ENCODE results near the gene INF2. TPM values are rescaled to one million over a fixed set of nuclear protein-coding genes. Genes with fewer than 3 reads are reported as not detected.
A peak's percentile ranks its signal among the peaks of the same experiment; 100 is the strongest.

The INF2 gene
- total and polyA plus RNA-seq, 9 of the 15 experiments (the other 6 are each of a cell fraction or from before 2014, with no cell fraction given), result 0.56 to 31.3 (median 7.8) TPM

DNA sequence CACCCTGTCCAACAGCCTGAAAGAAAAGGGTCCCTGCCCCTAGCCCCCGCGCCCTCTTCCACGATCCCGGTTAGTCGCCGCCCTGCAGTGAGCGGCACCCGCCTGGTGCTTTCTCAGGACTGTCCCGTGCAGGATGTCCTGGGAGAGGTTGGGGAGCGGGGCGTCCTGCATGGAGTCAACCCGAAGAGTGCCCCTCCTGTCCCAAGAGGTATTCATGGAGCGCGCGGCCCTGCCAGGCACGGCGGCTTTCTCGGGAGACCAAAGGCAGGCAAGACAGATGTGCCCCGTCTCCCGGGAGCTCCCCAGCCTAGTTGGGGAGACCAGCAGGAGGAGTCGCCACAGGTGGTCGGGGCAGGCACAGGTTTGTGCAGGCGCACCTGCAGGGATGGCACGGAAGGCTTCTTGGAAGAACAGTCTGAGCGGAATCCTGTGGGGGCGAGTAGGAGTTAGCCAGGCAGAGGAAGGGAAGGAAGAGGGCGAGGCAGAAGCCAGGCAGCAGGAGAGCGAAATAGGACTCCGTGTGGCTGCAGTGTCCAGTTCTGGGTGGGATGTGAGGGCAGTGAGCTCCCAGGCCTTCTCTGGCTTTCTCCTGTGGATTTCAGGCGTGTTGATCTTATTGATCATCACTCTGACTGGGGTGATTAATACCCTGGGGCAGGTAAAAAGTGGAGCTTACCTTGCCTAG lies 64.3 kb downstream of the INF2 start:
- ATAC-seq (no peak), DNase-seq (ENCODE audit: extremely low read depth in 1 of 4, low spot score in 3 of 4) (no peak), FAIRE-seq (no peak)
- Histone ChIP-seq H3K27ac (ENCODE audit: extremely low read depth, low read depth, low read length) (peak overlapping the region; percentile 89), H3K4me1 (replicated peaks in 1 of 2; ENCODE audit: control insufficient read depth in 2 of 2, insufficient read depth in 2 of 2, low read length in 2 of 2) (peaks cover 9 to 44% of the 10 kb centered on the region in 2 experiments; a peak in 3 of 5 replicates), H3K79me2 (ENCODE audit: control insufficient read depth, insufficient read depth, low read length) (peaks cover 26% of the 10 kb centered on the region), H3K4me3 (peak overlapping the region; percentile 98), H3K4me2 (ENCODE audit: insufficient read depth, low read length) (peak overlapping the region; percentile 82), H2AFZ (ENCODE audit: low read depth, low read length) (no peak overlapping the region), H4K20me1 (replicated peaks; ENCODE audit: control insufficient read depth, insufficient read depth, low read length) (0 out of 2 replicates have a peak, but pooled peaks cover 8% of the 10 kb centered on the region), H3K27me3 (ENCODE audit: control insufficient read depth in 2 of 2, insufficient read depth in 2 of 2, low read length in 2 of 2) (no peaks in the 10 kb centered on the region), H3K9ac (ENCODE audit: insufficient read depth in 1 of 2, low read depth in 2 of 2, low read length in 2 of 2) (peak overlapping the region; percentile 95 to 96), H3K9me3 (replicated peaks; ENCODE audit: control insufficient read depth, insufficient read depth, low read depth, low read length) (0 out of 2 replicates have a peak, but pooled peaks cover 4% of the 10 kb centered on the region), H3K36me3 (ENCODE audit: control insufficient read depth, insufficient read depth, low read length) (peaks cover 38% of the 10 kb centered on the region; the same call in 2 of the 3 replicates), H3K9me1 (ENCODE audit: control insufficient read depth, insufficient read depth, low read length) (no peaks in the 10 kb centered on the region)
- intact Hi-C loops (cut with micrococcal nuclease), result loop anchor here (5.0 kb wide), 1 partner anchor 74 kb away; no protein-coding TSS in a partner anchor
- in situ Hi-C loops (cut with MboI), result no loop called here
- 0% methylated on average over 24 of the region's 30 CpGs for whole genome bisulfite sequencing (ENCODE audit: insufficient coverage, low coverage, missing lambda C conversion rate)
- POLR2A ChIA-PET, result interaction anchor here (0.6 to 1.4 kb wide), 6 partner anchors 10 to 284 kb away, joined by 3 to 6 read pairs (median 4); no protein-coding TSS in a partner anchor
- BruUV-seq (replicated peaks), result no TSS peak
- 0 out of 2 replicates have a peak, but pooled peaks have one; percentile 42 for TF ChIP-seq KAT7 (CRISPR knock-in tag; IDR thresholded peaks at IDR 0.05; ENCODE audit: borderline replicate concordance)
- TF ChIP-seq RBFOX2 (IDR thresholded peaks at IDR 0.05; ENCODE audit: low read depth, low read length), result peak; percentile 22; the same call in 1 of the 2 replicates
- no peak for TF ChIP-seq POLR2B (IDR thresholded peaks at IDR 0.05; ENCODE audit: low read depth, partially characterized antibody)
- CTCF ChIA-PET (ENCODE audit: low intra/inter-chr PET ratio), result no interaction called here

Measured in K562 (cell line).